Activated T-cell treated with anti-CD3 and anti-CD28 coated beads, Interleukin-2, amount 50 U/mL, for 24 hours (primary cell): ENCODE measurements around the gene ASPG.
"Not testable (repeated sequence)": the region's sequence is repeated elsewhere in the genome, so short reads cannot be mapped to it uniquely, and the experiment has no call there.

ENCODE experiments used
- DNase-seq: peaks from one replicate; pipeline ENCODE4 v3.0.0-alpha.2; 2020
- H3K27ac Mint-ChIP-seq: 2 replicates; pipeline ENCODE4 v1.8.0; 2020; ENCODE audit warnings: mild to moderate bottlenecking, mixed read lengths
- H3K27me3 Mint-ChIP-seq: 2 replicates; pipeline ENCODE4 v1.8.0; 2020; ENCODE audit warnings: mixed read lengths
- H3K36me3 Mint-ChIP-seq: 2 replicates; pipeline ENCODE4 v1.8.0; 2020; ENCODE audit warnings: low read depth, mixed read lengths
- H3K4me1 Mint-ChIP-seq: 2 replicates; pipeline ENCODE4 v1.8.0; 2020; ENCODE audit warnings: low read depth, mixed read lengths
- H3K4me3 Mint-ChIP-seq: 2 replicates; pipeline ENCODE4 v1.8.0; 2020; ENCODE audit warnings: mild to moderate bottlenecking, moderate library complexity, mixed read lengths
- H3K9me3 Mint-ChIP-seq: 2 replicates; pipeline ENCODE4 v1.8.0; 2020; ENCODE audit warnings: mixed read lengths

ASPG gene

DNA sequence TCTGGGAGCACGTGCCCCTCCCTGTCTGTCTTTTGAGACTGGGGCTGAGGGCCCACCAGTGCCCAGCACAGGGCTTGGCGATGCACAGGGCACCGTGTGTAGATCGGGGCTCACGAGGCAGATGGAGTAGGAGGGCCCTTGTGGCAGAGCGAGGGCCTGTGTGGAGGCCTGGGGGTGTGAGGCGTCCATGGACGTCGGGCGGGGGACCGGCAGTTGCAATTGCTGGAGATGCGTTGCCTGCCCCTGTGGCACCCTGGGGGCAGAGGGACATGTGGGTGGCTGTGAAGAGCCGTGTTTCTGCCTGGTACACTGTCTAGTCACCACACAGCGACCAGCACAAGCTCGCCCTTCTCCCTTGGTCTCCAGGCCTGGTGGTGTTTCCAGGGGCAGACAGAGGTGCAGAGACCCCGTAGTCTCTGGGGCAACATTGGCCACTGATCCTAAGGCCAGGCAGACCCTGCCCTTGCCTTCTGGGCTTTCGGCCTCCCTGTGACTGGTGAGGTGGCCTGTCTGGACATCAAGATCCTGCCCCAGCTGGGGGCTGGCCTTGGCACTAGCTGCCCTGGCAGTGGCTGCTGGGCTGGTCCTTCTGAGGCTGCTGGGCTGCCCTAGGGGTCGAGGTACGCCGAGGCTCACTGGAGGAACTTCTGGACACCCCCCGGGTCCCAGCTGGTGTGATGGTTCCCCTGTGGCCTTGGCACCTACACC, 67.3 kb downstream of the ASPG start:
- H3K9me3 Mint-ChIP-seq, result no peaks in the 10 kb centered on the region
- H3K4me3 Mint-ChIP-seq, result no peak overlapping the region
- no peak overlapping the region for H3K27ac Mint-ChIP-seq
- peaks cover 5% of the 10 kb centered on the region for H3K27me3 Mint-ChIP-seq
- DNase-seq, result no peak
- no peaks in the 10 kb centered on the region for H3K36me3 Mint-ChIP-seq
- H3K4me1 Mint-ChIP-seq, result no peaks in the 10 kb centered on the region

DNA sequence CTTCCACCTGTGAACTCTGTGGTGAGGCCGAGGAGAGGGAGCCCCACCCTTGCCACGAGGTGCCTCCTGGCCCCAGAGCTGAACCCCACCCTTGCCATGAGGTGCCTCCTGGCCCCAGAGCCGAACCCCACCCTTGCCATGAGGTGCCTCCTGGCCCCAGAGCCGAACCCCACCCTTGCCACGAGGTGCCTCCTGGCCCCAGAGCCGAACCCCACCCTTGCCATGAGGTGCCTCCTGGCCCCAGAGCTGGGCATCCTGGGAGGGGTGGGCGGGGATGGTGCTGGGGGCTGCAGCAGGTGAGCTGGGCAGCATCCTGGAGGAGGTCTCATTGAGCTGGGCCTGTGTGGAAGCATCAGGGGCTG, 67.9 kb downstream of the ASPG start:
- H3K36me3 Mint-ChIP-seq, H3K27ac Mint-ChIP-seq, H3K4me1 Mint-ChIP-seq, H3K9me3 Mint-ChIP-seq, H3K4me3 Mint-ChIP-seq, H3K27me3 Mint-ChIP-seq, DNase-seq: not testable (repeated sequence)

DNA sequence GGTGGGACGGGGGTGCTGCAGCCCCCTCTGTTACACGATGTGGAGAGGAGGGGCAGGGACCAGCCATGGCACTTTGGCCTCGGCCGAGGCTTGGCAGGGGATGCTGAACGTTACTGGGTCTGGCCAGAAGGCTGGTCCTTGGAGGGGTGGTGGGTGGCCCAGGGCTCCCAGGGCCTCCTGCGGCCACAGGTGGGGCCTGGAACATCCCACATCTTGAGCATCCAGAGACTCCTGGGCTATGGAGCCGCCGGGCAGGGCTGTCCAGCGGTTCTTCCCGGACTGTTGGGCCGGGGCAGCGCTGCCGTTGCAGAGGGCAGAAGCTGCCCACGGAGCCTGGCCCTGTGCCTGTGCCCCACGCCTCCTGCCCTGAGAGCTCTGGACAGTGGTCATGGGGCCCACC, 68.7 kb downstream of the ASPG start:
- no peaks in the 10 kb centered on the region for H3K4me1 Mint-ChIP-seq
- no peak for DNase-seq
- no peaks in the 10 kb centered on the region for H3K9me3 Mint-ChIP-seq
- H3K27ac Mint-ChIP-seq, result no peak overlapping the region
- no peaks in the 10 kb centered on the region for H3K36me3 Mint-ChIP-seq
- peaks cover 5% of the 10 kb centered on the region for H3K27me3 Mint-ChIP-seq
- no peak overlapping the region for H3K4me3 Mint-ChIP-seq

DNA sequence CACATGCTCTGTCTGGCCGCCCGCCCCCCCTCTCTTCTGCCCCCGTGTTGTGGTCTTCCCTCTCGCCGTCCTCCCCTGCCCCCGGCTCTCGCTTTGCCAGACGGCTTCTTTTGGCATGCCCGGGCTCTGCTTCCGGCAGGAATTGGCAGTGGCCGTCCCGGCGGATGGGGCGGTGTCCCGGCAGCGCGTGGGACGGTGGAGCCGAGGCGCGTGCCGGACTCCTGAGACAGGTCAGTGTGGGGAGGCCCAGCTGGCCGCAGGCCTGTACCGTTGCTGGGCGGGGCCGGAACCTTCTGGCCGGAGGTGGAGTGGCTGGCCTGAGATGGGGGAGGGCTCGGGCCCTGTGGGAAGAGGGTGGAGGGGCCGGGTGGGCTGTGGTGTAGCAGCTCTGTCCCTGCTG, 70.0 kb downstream of the ASPG start:
- H3K36me3 Mint-ChIP-seq, result no peaks in the 10 kb centered on the region
- DNase-seq, result no peak
- peaks cover 2% of the 10 kb centered on the region for H3K27me3 Mint-ChIP-seq
- no peaks in the 10 kb centered on the region for H3K9me3 Mint-ChIP-seq
- no peak overlapping the region for H3K27ac Mint-ChIP-seq
- no peaks in the 10 kb centered on the region for H3K4me1 Mint-ChIP-seq
- no peak overlapping the region for H3K4me3 Mint-ChIP-seq

DNA sequence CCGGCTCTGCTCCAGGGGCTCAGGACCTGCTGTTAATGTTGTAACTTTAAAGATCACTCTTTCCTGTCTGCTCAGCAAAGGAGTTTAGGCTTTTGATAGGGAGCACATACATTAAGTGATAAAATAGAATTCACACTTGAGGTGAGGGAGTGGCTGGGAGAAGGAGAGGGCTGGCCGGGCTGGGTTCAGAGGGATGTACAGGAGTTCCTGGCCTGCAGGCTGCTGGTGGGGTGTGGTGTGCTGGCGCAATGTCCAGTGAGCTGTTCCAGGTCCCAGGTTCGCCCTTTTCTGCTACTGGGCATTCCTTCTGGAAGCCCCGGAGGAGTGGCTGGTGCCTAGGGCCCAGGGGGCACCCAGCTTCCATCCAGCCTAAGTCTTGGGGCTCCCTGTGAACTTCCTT, 70.6 kb downstream of the ASPG start:
- H3K36me3 Mint-ChIP-seq, result no peaks in the 10 kb centered on the region
- H3K9me3 Mint-ChIP-seq, result no peaks in the 10 kb centered on the region
- H3K27ac Mint-ChIP-seq, result no peak overlapping the region
- H3K4me1 Mint-ChIP-seq, result no peaks in the 10 kb centered on the region
- no peak overlapping the region for H3K4me3 Mint-ChIP-seq
- H3K27me3 Mint-ChIP-seq, result no peaks in the 10 kb centered on the region
- no peak for DNase-seq

DNA sequence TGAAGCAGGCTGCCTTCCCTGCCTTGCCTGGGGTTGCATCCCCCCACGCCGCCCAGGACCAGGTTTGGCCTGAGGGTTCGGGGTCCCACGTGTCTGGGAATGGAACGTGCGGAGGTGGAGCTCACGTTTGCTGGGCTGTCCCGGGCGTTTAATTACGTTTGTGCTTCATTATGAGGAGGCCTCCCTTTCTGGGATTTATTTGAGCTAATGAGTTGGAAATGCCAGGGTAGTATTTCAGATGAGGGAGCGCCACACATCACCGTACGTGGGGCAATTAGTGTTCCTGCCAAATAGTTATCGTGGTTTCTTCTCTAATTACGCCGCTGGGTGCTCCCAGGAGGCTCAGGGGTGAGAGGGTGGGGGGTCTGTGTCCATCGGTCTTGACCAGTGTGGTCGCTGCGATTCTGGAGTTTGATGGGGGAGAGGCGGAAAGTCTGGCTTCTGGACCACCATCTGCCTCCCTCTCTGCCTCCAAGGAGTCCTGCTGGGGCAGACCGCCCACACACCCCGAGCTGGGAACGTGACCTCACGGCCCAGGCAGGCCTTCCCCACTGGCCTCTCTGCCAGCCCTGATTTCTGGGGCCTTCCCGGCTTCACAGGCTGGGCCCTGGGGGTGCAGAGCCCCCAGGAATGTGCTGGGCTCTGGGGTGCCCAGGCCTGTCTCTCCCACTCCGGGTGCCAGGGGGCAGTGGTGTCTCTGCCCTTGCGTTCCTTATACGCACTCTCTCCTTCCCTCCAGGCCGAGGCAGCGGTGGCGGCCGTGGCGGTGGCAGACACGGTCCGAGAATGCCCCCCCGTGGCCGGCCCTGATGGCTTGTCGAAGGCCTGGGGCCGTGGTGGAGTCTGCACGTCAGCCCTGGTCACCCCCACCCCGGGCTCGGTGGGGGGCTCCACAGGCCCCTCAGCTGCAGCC, 71.8 kb downstream of the ASPG start:
- no peak for DNase-seq
- Mint-ChIP-seq H3K27me3 (no peaks in the 10 kb centered on the region), H3K36me3 (no peaks in the 10 kb centered on the region), H3K27ac (no peak overlapping the region), H3K4me3 (no peak overlapping the region), H3K9me3 (no peaks in the 10 kb centered on the region), H3K4me1 (no peaks in the 10 kb centered on the region)

DNA sequence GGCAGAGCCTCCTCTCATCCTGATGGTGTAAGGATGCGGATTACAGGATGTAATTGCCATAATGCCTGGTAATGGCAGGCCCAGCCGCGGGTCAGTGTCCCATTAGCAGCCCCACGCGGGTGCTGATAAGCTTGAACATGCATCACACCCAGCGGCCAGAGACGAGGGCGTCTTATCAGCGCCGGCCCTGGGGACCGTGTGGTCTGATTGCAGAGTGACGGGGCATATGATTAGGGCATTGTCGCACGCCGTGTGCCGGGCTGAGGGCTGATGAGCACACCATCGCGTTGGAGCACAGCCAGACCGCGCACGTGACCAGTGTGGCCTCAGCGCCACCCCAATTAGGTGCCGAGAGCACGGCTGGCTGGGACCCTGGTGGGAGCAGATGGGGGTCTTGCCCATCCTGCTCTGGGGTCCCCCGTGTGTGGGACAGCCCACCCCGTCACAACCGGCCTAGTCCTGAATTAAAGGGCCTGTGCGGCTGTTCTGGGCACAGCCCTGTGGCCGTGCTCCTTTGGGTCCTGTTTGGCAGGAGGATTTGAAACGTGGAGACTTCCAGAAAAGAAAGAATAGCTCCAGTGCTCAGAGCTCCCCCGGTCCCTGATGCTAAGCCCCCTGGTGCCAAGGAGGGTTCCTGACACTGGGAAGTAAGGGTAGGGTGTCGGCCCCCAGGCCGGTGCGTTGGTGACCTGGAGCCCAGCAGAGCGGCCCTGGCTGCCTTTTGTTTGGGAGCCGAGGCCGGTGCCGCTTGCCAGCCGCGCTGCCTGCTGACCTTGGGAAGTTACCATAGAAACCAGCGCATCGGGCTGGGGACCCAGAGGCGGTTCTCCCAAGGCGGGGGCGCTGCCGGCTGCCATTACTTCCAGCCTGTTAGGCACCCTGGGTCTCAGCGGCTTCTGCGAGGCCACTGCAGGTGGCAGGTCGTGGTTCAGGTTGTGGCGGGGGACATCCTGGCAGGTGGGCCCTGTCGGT, 73.6 kb downstream of the ASPG start:
- Mint-ChIP-seq H3K27me3 (no peaks in the 10 kb centered on the region), H3K36me3 (no peaks in the 10 kb centered on the region), H3K27ac (no peak overlapping the region), H3K9me3 (no peaks in the 10 kb centered on the region), H3K4me3 (no peak overlapping the region), H3K4me1 (no peaks in the 10 kb centered on the region)
- DNase-seq, result no peak

DNA sequence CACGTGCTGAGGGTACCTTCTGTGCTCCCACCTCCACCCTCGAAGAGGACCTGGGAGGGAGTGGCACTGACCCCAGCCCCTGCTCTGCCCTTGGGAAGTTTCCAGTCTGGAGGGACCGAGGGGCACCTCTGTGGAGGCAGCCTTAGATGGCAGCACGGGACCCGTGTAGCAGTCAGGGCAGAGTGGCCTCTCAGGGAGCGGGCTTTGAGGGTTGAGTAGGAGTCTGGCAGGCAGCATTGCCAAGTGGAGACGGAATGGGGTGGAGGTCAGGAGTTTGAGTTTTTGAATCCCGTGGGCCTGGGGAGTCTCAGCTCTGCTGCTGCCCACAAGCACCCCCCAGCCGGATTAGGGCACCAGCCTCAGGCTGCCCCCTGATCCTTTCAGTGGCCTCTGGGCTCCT, 74.5 kb downstream of the ASPG start:
- H3K4me3 Mint-ChIP-seq, result no peak overlapping the region
- no peaks in the 10 kb centered on the region for H3K4me1 Mint-ChIP-seq
- H3K36me3 Mint-ChIP-seq, result no peaks in the 10 kb centered on the region
- DNase-seq, result no peak
- no peaks in the 10 kb centered on the region for H3K9me3 Mint-ChIP-seq
- no peaks in the 10 kb centered on the region for H3K27me3 Mint-ChIP-seq
- H3K27ac Mint-ChIP-seq, result no peak overlapping the region

DNA sequence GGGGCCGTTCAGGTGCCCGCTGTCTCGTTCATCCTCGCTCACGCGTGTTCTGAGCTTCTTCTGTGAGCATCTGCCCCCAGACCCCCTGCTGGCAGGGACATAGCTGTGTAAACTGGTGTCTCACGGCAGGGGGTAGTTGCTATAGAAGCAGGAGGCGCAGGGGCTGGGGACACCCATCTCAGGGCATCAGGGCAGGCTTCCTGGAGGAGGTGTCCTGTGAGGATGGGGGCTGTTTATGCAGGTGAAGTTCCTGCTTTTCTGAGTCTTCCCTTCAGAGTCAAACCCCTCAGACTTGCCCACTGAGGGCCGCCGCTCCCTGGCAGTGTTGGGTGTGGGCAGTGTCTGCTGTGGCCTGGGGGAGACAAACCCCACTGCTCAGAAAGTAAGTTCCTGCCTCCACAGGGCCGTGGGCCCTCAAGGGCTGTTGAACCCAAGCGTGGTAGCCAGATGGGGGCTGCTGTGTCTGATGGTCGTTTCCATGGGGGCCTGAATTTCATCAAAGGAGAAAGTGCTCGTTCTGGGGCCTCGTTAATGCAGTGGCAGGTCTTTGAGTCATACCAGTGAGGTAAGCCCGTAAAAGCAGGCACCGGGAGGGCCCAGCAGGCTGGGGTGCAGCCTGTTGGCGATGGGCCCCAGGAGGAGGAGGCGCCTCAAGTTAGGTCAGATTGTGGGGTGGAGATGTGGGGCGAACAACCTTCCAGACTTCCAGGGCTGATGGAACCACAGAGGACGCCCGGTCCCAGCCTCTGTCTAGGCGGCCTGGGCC, 76.3 kb downstream of the ASPG start:
- H3K4me1 Mint-ChIP-seq, result no peaks in the 10 kb centered on the region
- H3K27ac Mint-ChIP-seq, result no peak overlapping the region
- H3K9me3 Mint-ChIP-seq, result no peaks in the 10 kb centered on the region
- no peaks in the 10 kb centered on the region for H3K27me3 Mint-ChIP-seq
- no peak overlapping the region for H3K4me3 Mint-ChIP-seq
- DNase-seq, result no peak
- H3K36me3 Mint-ChIP-seq, result no peaks in the 10 kb centered on the region

DNA sequence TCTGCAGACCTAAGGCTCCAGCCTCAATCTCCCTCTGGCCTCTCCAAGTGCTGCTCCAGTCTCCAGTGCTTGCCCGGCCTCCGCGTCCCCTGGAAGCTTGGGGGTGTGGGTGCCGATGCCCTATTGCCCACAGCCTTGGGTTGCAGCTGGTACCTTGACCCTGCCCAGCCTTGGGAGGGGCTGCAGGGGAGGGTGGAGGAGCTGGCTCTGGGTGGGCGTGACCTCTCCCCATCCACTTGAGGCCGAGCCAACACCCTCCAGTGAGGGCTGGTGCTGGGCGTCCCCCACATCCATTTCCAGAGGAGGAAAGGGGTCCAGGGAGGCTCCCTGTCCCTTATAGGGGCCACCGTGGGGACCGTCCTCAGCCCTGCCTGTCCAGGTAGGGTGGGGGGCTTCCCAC, 77.0 kb downstream of the ASPG start:
- no peak overlapping the region for H3K4me3 Mint-ChIP-seq
- DNase-seq, result no peak
- no peaks in the 10 kb centered on the region for H3K4me1 Mint-ChIP-seq
- no peaks in the 10 kb centered on the region for H3K27me3 Mint-ChIP-seq
- no peaks in the 10 kb centered on the region for H3K9me3 Mint-ChIP-seq
- H3K27ac Mint-ChIP-seq, result no peak overlapping the region
- H3K36me3 Mint-ChIP-seq, result no peaks in the 10 kb centered on the region

DNA sequence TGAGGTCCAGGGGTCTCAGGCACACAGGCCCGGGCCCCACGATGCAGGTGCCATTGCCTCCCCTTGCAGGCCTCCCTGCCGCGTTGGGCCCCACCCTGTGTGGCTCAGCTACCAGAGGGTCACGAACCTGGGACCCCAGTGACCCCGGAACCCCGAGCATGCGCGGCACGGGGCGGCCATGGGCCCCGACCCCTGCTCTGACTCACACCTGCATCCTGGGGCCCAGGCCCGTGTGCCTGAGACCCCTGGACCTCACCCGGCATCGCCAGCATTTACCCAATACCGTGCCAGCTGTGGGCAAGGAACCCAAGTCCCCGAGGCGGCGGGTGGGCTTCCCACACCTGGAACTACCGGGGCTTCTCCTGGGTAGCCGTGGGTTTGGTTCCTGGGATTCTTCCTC, 78.0 kb downstream of the ASPG start:
- H3K4me1 Mint-ChIP-seq, result no peaks in the 10 kb centered on the region
- H3K27ac Mint-ChIP-seq, result no peak overlapping the region
- no peaks in the 10 kb centered on the region for H3K9me3 Mint-ChIP-seq
- no peak for DNase-seq
- H3K27me3 Mint-ChIP-seq, result no peaks in the 10 kb centered on the region
- no peaks in the 10 kb centered on the region for H3K36me3 Mint-ChIP-seq
- no peak overlapping the region for H3K4me3 Mint-ChIP-seq

DNA sequence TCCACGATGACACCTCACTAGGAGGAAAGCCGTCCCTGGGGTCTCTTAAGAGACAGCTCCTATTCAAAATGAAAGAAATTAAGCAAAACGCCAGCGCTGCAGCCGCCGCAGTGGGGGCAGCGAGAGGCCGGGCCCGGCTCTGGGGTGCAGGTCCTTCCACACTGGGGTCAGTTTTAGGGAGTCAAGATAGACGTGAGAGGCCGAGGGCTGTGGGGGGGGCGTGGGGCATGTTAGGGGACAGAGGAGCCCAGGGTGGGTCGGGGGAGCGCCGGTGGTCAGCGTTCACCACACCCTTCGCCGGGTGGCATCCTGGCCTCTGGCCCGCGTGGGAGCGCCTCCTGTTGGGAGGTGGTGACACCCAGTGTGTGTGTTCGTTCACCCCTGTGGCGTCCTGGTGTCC, 78.5 kb downstream of the ASPG start:
- no peaks in the 10 kb centered on the region for H3K27me3 Mint-ChIP-seq
- no peak for DNase-seq
- no peak overlapping the region for H3K27ac Mint-ChIP-seq
- H3K4me1 Mint-ChIP-seq, result no peaks in the 10 kb centered on the region
- no peaks in the 10 kb centered on the region for H3K36me3 Mint-ChIP-seq
- H3K9me3 Mint-ChIP-seq, result no peaks in the 10 kb centered on the region
- no peak overlapping the region for H3K4me3 Mint-ChIP-seq

DNA sequence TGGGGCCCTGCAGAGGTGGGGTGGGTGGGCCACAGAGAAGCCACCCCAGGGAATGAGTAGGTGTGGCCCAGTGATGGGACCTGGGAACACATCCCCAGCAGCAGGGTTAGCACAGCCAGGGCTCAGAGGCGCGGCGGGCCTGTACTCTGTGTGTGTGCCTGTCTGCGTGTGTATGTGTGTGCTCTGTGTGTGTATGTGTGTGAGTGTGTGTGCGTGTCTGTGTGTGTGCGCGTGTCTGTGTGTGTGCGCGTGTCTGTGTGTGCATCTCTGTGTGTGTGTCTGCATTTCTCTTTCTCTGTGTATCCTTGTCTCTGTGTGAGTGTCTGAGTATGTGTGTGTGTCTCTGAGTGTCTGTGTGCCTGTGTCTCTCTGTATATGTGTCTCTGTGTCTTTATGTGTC, 79.0 kb downstream of the ASPG start:
- H3K36me3 Mint-ChIP-seq, result no peaks in the 10 kb centered on the region
- H3K9me3 Mint-ChIP-seq, result no peaks in the 10 kb centered on the region
- no peak overlapping the region for H3K27ac Mint-ChIP-seq
- H3K4me3 Mint-ChIP-seq, result no peak overlapping the region
- no peaks in the 10 kb centered on the region for H3K4me1 Mint-ChIP-seq
- no peak for DNase-seq
- no peaks in the 10 kb centered on the region for H3K27me3 Mint-ChIP-seq
